T-helper 1 cell treated with Interleukin-12 subunit alpha and Interleukin-12 subunit beta and Interleukin-4 antibody, amounts not matched to agents 30 μg/mL and 1 μg/mL, for 36 hours (primary cell): ENCODE results near the gene ANGPTL3.
"Not testable (repeated sequence)": the region's sequence is repeated elsewhere in the genome, so short reads cannot be mapped to it uniquely, and the experiment has no call there.

Source experiments
- H3K27ac Mint-ChIP-seq: one replicate; pipeline ENCODE4 v1.8.0; 2021; ENCODE audit warnings: mild to moderate bottlenecking, mixed read lengths
- H3K27me3 Mint-ChIP-seq: one replicate; pipeline ENCODE4 v1.8.0; 2021; ENCODE audit warnings: low read depth, mixed read lengths
- H3K36me3 Mint-ChIP-seq: one replicate; pipeline ENCODE4 v1.8.0; 2021; ENCODE audit warnings: low read depth, mixed read lengths
- H3K4me1 Mint-ChIP-seq: one replicate; pipeline ENCODE4 v1.8.0; 2021; ENCODE audit warnings: low read depth, mixed read lengths
- H3K4me3 Mint-ChIP-seq: one replicate; pipeline ENCODE4 v1.8.0; 2021; ENCODE audit warnings: mild to moderate bottlenecking, moderate library complexity, mixed read lengths
- H3K9me3 Mint-ChIP-seq: one replicate; pipeline ENCODE4 v1.8.0; 2021; ENCODE audit warnings: mixed read lengths

The ANGPTL3 gene

GRCh38 chr1:62601457-62601856, 4.1 kb downstream of the ANGPTL3 start:
- no peaks in the 10 kb centered on the region for H3K4me1 Mint-ChIP-seq
- no peak overlapping the region for H3K4me3 Mint-ChIP-seq

GRCh38 chr1:62608905-62609304, 11.6 kb downstream of the ANGPTL3 start:
- Mint-ChIP-seq H3K4me1 (no peaks in the 10 kb centered on the region), H3K27ac (no peak overlapping the region), H3K27me3 (no peaks in the 10 kb centered on the region), H3K36me3 (no peaks in the 10 kb centered on the region), H3K9me3 (no peaks in the 10 kb centered on the region), H3K4me3 (no peak overlapping the region)

More at GRCh38 chr1:62601457-62601856, 4.1 kb downstream of the ANGPTL3 start:
- Mint-ChIP-seq H3K9me3 (no peaks in the 10 kb centered on the region), H3K36me3 (no peaks in the 10 kb centered on the region), H3K27ac (no peak overlapping the region), H3K27me3 (no peaks in the 10 kb centered on the region)

- H3K4me3 Mint-ChIP-seq, H3K9me3 Mint-ChIP-seq, H3K4me1 Mint-ChIP-seq, H3K27ac Mint-ChIP-seq, H3K36me3 Mint-ChIP-seq, H3K27me3 Mint-ChIP-seq: not testable (repeated sequence)
Observed at GRCh38 chr1:62610588-62610987, 13.3 kb downstream of the ANGPTL3 start.

GRCh38 chr1:62612770-62613169, 15.4 kb downstream of the ANGPTL3 start:
- H3K36me3 Mint-ChIP-seq: no peaks in the 10 kb centered on the region

GRCh38 chr1:62613325-62613727, 16.0 kb downstream of the ANGPTL3 start:
- H3K36me3 Mint-ChIP-seq: no peaks in the 10 kb centered on the region
- H3K27ac Mint-ChIP-seq: no peak overlapping the region
- H3K4me1 Mint-ChIP-seq: no peaks in the 10 kb centered on the region

More at GRCh38 chr1:62612770-62613169, 15.4 kb downstream of the ANGPTL3 start:
- Mint-ChIP-seq H3K4me1 (no peaks in the 10 kb centered on the region), H3K27me3 (no peaks in the 10 kb centered on the region), H3K4me3 (no peak overlapping the region), H3K9me3 (no peaks in the 10 kb centered on the region), H3K27ac (no peak overlapping the region)

GRCh38 chr1:62613890-62614289, 16.6 kb downstream of the ANGPTL3 start:
- Mint-ChIP-seq H3K36me3 (no peaks in the 10 kb centered on the region), H3K27me3 (no peaks in the 10 kb centered on the region), H3K4me1 (no peaks in the 10 kb centered on the region), H3K27ac (no peak overlapping the region), H3K4me3 (no peak overlapping the region), H3K9me3 (no peaks in the 10 kb centered on the region)

More at GRCh38 chr1:62613325-62613727, 16.0 kb downstream of the ANGPTL3 start:
- Mint-ChIP-seq H3K9me3 (no peaks in the 10 kb centered on the region), H3K27me3 (no peaks in the 10 kb centered on the region), H3K4me3 (no peak overlapping the region)

- no peaks in the 10 kb centered on the region for H3K36me3 Mint-ChIP-seq
- H3K4me1 Mint-ChIP-seq: peaks cover 7% of the 10 kb centered on the region
- no peak overlapping the region for H3K4me3 Mint-ChIP-seq
- no peak overlapping the region for H3K27ac Mint-ChIP-seq
- no peaks in the 10 kb centered on the region for H3K9me3 Mint-ChIP-seq
- H3K27me3 Mint-ChIP-seq: no peaks in the 10 kb centered on the region
Observed at GRCh38 chr1:62621907-62622306, 24.6 kb downstream of the ANGPTL3 start.

GRCh38 chr1:62625415-62625814, 28.1 kb downstream of the ANGPTL3 start:
- Mint-ChIP-seq H3K27me3 (no peaks in the 10 kb centered on the region), H3K4me1 (peaks cover 7% of the 10 kb centered on the region), H3K27ac (no peak overlapping the region), H3K9me3 (no peaks in the 10 kb centered on the region), H3K36me3 (no peaks in the 10 kb centered on the region), H3K4me3 (no peak overlapping the region)

GRCh38 chr1:62628506-62628905, 31.2 kb downstream of the ANGPTL3 start:
- H3K4me3 Mint-ChIP-seq: no peak overlapping the region
- H3K36me3 Mint-ChIP-seq: no peaks in the 10 kb centered on the region

GRCh38 chr1:62637392-62638105, 40.2 kb downstream of the ANGPTL3 start:
- Mint-ChIP-seq H3K27ac (no peak overlapping the region), H3K4me1 (no peaks in the 10 kb centered on the region), H3K36me3 (no peaks in the 10 kb centered on the region)

More at GRCh38 chr1:62628506-62628905, 31.2 kb downstream of the ANGPTL3 start:
- H3K4me1 Mint-ChIP-seq: peaks cover 5% of the 10 kb centered on the region
- no peaks in the 10 kb centered on the region for H3K27me3 Mint-ChIP-seq
- H3K27ac Mint-ChIP-seq: no peak overlapping the region
- H3K9me3 Mint-ChIP-seq: no peaks in the 10 kb centered on the region

GRCh38 chr1:62643283-62643682, 46.0 kb downstream of the ANGPTL3 start:
- Mint-ChIP-seq H3K27me3 (no peaks in the 10 kb centered on the region), H3K27ac (no peak overlapping the region), H3K4me1 (no peaks in the 10 kb centered on the region), H3K9me3 (no peaks in the 10 kb centered on the region), H3K36me3 (peaks cover 3% of the 10 kb centered on the region), H3K4me3 (no peak overlapping the region)

More at GRCh38 chr1:62637392-62638105, 40.2 kb downstream of the ANGPTL3 start:
- no peaks in the 10 kb centered on the region for H3K27me3 Mint-ChIP-seq
- H3K9me3 Mint-ChIP-seq: no peaks in the 10 kb centered on the region
- H3K4me3 Mint-ChIP-seq: no peak overlapping the region

GRCh38 chr1:62652387-62652786, 55.1 kb downstream of the ANGPTL3 start:
- Mint-ChIP-seq H3K9me3 (no peaks in the 10 kb centered on the region), H3K4me3 (no peak overlapping the region), H3K36me3 (no peaks in the 10 kb centered on the region), H3K4me1 (no peaks in the 10 kb centered on the region), H3K27ac (no peak overlapping the region), H3K27me3 (no peaks in the 10 kb centered on the region)

GRCh38 chr1:62654744-62655143, 57.4 kb downstream of the ANGPTL3 start:
- Mint-ChIP-seq H3K4me3 (no peak overlapping the region), H3K4me1 (no peaks in the 10 kb centered on the region), H3K27me3 (no peaks in the 10 kb centered on the region), H3K9me3 (no peaks in the 10 kb centered on the region), H3K36me3 (no peaks in the 10 kb centered on the region), H3K27ac (no peak overlapping the region)
